Thyroid gland (tissue), 4 donors: ENCODE measurements around the gene KCTD10.

ENCODE experiments used
- CTCF ChIP-seq, 6 experiments: fragments of 200-600 bp in 3 of 6; fragments of 450-650 bp in 3 of 6; sonication (generic) in 3 of 6; IDR thresholded peaks; one replicate each; pipeline ENCODE4 v1.5.1; 2016 to 2019; ENCODE audit warnings: antibody characterized with exemption in 6 of 6, mild to moderate bottlenecking in 2 of 6, inconsistent platforms in 1 of 6, moderate library complexity in 1 of 6
- POLR2A ChIP-seq, 2 donors: fragments of 450-650 bp; IDR thresholded peaks; one replicate each; pipeline ENCODE4 v1.6.1; 2017; ENCODE audit warnings: antibody characterized with exemption in 2 of 2, mild to moderate bottlenecking in 2 of 2, moderate library complexity in 1 of 2

- TF ChIP-seq CTCF (IDR thresholded peaks at IDR 0.05) (no peak), POLR2A (IDR thresholded peaks at IDR 0.05) (no peak)
These were observed 53.7 kb downstream of the KCTD10 start for GRCh38 chr12:109423392-109423791.
